Endothelial cell of umbilical vein (primary cell): Measurements from ENCODE around the gene TNIK.

Experiments used
- EZH2 ChIP-seq: IDR thresholded peaks from 2 replicates; pipeline ENCODE4 v1.6.1; 2012; ENCODE audit warnings: borderline replicate concordance, low read depth, mild to moderate bottlenecking, moderate library complexity, low read length, inconsistent platforms; ENCODE audit not compliant: severe bottlenecking
- JUN ChIP-seq: IDR thresholded peaks from 2 replicates; pipeline ENCODE4 v1.6.1; 2011; ENCODE audit warnings: borderline replicate concordance, low read depth; ENCODE audit not compliant: insufficient read length, insufficient read depth
- TF ChIP-seq, protein P1 (sequence below), 2 donors: IDR thresholded peaks; 1 replicate in 1 of 2; 2 replicates in 1 of 2; pipeline ENCODE4 v1.5.1; 2011; ENCODE audit warnings: low read length in 2 of 2, mild to moderate bottlenecking in 2 of 2, moderate library complexity in 2 of 2, control low read depth in 1 of 2, inconsistent platforms in 1 of 2, low read depth in 1 of 2; ENCODE audit not compliant: insufficient read depth in 1 of 2; ENCODE audit errors: extremely low read depth in 1 of 2

DNA sequence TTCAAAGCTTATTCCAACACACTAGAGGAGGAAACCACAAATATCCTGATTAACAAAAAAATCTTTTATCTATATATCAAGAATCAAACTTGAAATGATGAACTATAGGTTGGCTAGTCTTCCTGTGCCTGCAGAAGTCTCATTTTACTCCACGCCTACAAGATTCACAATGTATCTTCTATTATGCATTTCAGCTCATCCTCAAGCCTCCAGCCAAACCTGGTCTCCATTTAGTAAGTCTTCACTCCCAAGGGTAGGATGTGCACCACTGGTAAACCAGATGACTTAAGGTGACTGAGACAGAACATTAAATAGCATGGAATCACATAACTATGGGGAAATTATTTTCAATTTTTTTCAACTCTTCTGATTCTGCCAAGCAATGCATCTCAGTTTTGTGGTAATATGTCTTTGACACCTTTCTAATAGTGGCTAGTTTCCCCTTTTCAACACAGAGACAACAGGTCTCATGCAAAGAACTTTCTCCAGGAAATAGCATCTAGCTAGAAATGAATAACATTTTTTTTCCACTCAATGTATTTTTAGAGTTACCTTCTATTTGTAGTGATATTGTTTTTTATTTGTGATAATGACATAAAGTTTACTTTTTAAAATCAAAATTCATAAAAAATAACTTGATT, 166.9 kb downstream of the TNIK start:
- TF ChIP-seq, protein P1, sequence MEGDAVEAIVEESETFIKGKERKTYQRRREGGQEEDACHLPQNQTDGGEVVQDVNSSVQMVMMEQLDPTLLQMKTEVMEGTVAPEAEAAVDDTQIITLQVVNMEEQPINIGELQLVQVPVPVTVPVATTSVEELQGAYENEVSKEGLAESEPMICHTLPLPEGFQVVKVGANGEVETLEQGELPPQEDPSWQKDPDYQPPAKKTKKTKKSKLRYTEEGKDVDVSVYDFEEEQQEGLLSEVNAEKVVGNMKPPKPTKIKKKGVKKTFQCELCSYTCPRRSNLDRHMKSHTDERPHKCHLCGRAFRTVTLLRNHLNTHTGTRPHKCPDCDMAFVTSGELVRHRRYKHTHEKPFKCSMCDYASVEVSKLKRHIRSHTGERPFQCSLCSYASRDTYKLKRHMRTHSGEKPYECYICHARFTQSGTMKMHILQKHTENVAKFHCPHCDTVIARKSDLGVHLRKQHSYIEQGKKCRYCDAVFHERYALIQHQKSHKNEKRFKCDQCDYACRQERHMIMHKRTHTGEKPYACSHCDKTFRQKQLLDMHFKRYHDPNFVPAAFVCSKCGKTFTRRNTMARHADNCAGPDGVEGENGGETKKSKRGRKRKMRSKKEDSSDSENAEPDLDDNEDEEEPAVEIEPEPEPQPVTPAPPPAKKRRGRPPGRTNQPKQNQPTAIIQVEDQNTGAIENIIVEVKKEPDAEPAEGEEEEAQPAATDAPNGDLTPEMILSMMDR (IDR thresholded peaks at IDR 0.05; ENCODE audit: extremely low read depth in 1 of 2, insufficient read depth in 1 of 2, low read depth in 1 of 2, low read length in 2 of 2), result no peak
- no peak for TF ChIP-seq EZH2
- TF ChIP-seq JUN, result no peak
